HL-60 (cell line): Measurements from ENCODE around the gene SERF2.
"Not testable (repeated sequence)": the region's sequence is repeated elsewhere in the genome, so short reads cannot be mapped to it uniquely, and the experiment has no call there.

Experiments
- DNase-seq, 2 experiments: peaks; one replicate each; pipeline ENCODE4 v3.0.0-alpha.2; 2010 to 2020; ENCODE audit warnings: low read depth in 1 of 2, low spot score in 1 of 2
- H3K27ac ChIP-seq: fragments of 250-450 bp; sonication (Bioruptor Pico); replicated peaks from 2 replicates; pipeline ENCODE4 v1.5.1; 2020; ENCODE audit warnings: mild to moderate bottlenecking, moderate library complexity
- H3K27me3 ChIP-seq: fragments of 250-450 bp; sonication (Bioruptor Pico); 2 replicates; pipeline ENCODE4 v1.5.1; 2021; ENCODE audit warnings: mild to moderate bottlenecking, moderate library complexity; ENCODE audit not compliant: insufficient read depth, poor library complexity, severe bottlenecking
- H3K4me3 ChIP-seq: replicated peaks from 2 replicates; pipeline ENCODE4 v1.5.1; 2011; ENCODE audit warnings: mild to moderate bottlenecking, control low read depth, low read length; ENCODE audit not compliant: insufficient read depth
- GABPA ChIP-seq: IDR thresholded peaks from 2 replicates; pipeline ENCODE4 v1.6.1; 2012; ENCODE audit warnings: low read depth
- POLR2AphosphoS5 ChIP-seq: IDR thresholded peaks from 2 replicates; pipeline ENCODE4 v1.6.1; 2012; ENCODE audit warnings: low read depth
- SPI1 ChIP-seq: IDR thresholded peaks from 2 replicates; pipeline ENCODE4 v1.6.1; 2012; ENCODE audit warnings: low read depth, mild to moderate bottlenecking, borderline replicate concordance
- long read RNA-seq: library from polyadenylated mRNA; unstranded; transcript quantifications from one replicate; pipeline ENCODE4 v2.0.0, GENCODE V29; 2020
- TF ChIP-seq, protein P1 (sequence below): IDR thresholded peaks from one replicate; pipeline ENCODE4 v1.5.1; 2011; ENCODE audit warnings: low read length, control low read depth, inconsistent platforms; ENCODE audit not compliant: insufficient read depth
- TF ChIP-seq, protein P2 (sequence below): IDR thresholded peaks from 2 replicates; pipeline ENCODE4 v1.6.1; 2012; ENCODE audit warnings: low read depth; ENCODE audit not compliant: insufficient replicate concordance

The SERF2 gene
- long read RNA-seq, transcript SERF2-212 (4 exons, 2,099 nt): minor isoform, 6 of 174 reads
- long read RNA-seq, transcript SERF2-216 (2 exons, 1,030 nt): minor isoform, 16 of 174 reads
- long read RNA-seq, transcript SERF2-203 (5 exons, 1,931 nt): minor isoform, 6 of 174 reads
- long read RNA-seq, transcript SERF2-201 (3 exons, 1,537 nt): major isoform, 113 of 174 reads
- long read RNA-seq, partial matches to known transcripts: 3 of 174 reads
- long read RNA-seq, other reads (novel, unspliced or antisense): 22 of 174 reads

DNA sequence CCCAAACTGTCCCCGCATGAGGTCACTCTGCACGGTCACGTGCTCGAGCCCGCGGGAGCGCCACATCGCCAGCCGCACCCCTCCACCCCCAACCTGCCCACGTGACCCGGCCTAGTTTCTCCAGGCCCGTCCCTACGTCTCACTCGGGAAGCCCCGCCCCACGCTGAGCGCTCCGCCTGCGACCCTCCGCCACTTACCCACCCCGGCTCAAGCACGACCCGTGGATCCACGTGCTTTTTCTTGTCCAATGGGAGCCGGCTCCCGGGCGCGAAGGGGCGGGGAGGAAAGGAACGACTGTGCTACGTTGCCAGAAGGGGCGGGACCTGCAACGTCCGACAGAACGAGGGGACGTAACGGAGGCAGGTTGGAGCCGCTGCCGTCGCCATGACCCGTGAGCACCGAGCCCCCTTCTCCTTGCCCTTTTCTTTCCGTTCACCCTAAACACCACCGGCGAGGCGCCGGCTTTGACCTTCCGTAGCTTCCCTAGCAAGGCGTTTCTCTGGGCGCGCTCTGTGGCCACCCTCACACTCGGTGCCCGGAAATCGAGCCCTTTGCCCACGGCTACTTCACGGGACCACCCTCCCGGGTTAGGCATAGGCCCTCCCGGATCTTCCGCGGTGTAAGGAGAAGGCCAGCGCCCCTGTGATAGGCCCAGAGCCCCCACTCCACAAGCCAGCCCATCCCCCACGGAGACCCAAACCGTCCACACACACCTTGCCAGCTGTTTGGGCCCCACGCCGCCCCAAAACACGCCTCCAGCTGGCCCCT is at the start of gene SERF2:
Gene SERF2, plus strand, starts transcription at position 328 of the 768 bp plus-strand sequence. Its CDS starts 57 bp downstream, at position 385.
- peak; percentile 99 to 100 for DNase-seq
- peak within 1 kb of the TSS; percentile 96 for H3K27ac ChIP-seq
- H3K4me3 ChIP-seq: peak within 1 kb of the TSS; percentile 94
- TF ChIP-seq POLR2AphosphoS5: peak; percentile 97
- TF ChIP-seq SPI1: no peak
- H3K27me3 ChIP-seq: no peaks in the 10 kb centered on the region

DNA sequence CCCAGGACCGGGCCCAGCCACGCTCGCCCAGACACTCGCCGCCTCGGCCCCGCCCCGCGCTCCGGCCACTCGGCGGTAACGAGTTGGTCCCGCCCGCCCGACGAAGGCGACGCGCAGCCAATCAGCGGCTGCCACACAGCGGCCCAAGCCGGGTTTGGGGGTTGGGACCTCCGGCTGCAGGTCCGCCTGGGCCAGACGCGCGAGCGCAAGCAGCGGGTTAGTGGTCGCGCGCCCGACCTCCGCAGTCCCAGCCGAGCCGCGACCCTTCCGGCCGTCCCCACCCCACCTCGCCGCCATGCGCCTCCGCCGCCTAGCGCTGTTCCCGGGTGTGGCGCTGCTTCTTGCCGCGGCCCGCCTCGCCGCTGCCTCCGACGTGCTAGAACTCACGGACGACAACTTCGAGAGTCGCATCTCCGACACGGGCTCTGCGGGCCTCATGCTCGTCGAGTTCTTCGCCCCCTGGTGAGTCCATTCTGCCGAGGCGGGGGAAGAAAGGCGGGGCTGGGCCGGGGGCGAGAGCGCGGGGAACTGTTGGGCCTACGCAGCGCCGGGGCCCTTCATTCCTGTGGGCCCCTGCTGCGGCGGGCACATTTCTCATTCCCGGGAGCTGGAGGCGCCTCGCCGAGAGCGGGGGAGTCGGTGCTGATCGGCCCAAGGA is 45.7 kb upstream of the SERF2 start, which contains the start of gene PDIA3:
Gene PDIA3, plus strand, starts transcription at position 194 of the 658 bp plus-strand sequence. Its CDS starts 102 bp downstream, at position 296.
- H3K4me3 ChIP-seq: peak within 1 kb of the TSS; percentile 81
- TF ChIP-seq POLR2AphosphoS5: peak; percentile 92
- DNase-seq: peak; percentile 87 to 89
- H3K27ac ChIP-seq: peak within 1 kb of the TSS; percentile 97
- H3K27me3 ChIP-seq: not testable (repeated sequence)

DNA sequence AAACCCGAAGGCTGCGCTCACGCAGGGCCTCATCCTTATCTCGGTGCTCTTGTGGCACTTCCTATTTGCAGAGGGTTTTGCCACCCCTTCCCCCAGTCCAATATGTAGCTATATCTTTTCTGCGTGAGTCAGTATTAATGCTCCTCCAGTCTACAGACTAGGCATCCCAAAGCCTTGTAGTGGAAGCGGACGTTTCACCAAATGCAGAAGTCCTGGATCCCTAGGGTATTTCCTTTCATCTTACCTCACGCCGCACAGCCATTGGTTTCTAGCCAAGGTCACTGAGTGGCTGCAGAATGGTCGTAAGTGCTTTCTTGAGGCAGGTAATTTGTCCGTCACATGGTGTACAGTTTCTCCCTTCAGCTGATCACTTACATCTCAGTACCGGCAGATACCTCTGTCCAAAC is 45.2 kb upstream of the SERF2 start:
- H3K27ac ChIP-seq: peak overlapping the region; percentile 97
- peak overlapping the region; percentile 81 for H3K4me3 ChIP-seq
- DNase-seq: peak in 1 of 2 experiments; percentile 58
- H3K27me3 ChIP-seq: not testable (repeated sequence)
- TF ChIP-seq SPI1: peak; percentile 51; the same call in 1 of the 2 replicates

DNA sequence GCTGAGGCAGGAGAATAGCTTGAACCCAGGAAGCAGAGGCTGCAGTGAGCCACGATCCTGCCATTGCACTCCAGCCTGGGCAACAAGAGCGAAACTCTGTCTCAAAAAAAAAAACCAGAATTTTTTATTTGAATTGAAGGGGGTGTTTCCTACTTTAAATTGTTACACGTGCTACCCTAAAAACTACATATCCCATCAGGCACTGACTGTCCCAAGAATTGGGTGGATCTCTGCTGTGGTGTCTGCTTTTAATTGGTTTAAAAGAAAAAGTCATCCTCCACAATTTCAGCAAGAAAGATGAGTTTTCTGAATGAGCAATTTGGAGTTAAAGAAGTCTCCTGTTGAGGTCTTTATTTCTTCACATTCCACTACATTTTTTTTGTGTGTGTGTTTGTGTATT is 43.7 kb upstream of the SERF2 start:
- DNase-seq: no peak
- TF ChIP-seq, protein P1, sequence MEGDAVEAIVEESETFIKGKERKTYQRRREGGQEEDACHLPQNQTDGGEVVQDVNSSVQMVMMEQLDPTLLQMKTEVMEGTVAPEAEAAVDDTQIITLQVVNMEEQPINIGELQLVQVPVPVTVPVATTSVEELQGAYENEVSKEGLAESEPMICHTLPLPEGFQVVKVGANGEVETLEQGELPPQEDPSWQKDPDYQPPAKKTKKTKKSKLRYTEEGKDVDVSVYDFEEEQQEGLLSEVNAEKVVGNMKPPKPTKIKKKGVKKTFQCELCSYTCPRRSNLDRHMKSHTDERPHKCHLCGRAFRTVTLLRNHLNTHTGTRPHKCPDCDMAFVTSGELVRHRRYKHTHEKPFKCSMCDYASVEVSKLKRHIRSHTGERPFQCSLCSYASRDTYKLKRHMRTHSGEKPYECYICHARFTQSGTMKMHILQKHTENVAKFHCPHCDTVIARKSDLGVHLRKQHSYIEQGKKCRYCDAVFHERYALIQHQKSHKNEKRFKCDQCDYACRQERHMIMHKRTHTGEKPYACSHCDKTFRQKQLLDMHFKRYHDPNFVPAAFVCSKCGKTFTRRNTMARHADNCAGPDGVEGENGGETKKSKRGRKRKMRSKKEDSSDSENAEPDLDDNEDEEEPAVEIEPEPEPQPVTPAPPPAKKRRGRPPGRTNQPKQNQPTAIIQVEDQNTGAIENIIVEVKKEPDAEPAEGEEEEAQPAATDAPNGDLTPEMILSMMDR: no peak
- no peak for TF ChIP-seq POLR2AphosphoS5
- TF ChIP-seq SPI1: no peak
- TF ChIP-seq, protein P2, sequence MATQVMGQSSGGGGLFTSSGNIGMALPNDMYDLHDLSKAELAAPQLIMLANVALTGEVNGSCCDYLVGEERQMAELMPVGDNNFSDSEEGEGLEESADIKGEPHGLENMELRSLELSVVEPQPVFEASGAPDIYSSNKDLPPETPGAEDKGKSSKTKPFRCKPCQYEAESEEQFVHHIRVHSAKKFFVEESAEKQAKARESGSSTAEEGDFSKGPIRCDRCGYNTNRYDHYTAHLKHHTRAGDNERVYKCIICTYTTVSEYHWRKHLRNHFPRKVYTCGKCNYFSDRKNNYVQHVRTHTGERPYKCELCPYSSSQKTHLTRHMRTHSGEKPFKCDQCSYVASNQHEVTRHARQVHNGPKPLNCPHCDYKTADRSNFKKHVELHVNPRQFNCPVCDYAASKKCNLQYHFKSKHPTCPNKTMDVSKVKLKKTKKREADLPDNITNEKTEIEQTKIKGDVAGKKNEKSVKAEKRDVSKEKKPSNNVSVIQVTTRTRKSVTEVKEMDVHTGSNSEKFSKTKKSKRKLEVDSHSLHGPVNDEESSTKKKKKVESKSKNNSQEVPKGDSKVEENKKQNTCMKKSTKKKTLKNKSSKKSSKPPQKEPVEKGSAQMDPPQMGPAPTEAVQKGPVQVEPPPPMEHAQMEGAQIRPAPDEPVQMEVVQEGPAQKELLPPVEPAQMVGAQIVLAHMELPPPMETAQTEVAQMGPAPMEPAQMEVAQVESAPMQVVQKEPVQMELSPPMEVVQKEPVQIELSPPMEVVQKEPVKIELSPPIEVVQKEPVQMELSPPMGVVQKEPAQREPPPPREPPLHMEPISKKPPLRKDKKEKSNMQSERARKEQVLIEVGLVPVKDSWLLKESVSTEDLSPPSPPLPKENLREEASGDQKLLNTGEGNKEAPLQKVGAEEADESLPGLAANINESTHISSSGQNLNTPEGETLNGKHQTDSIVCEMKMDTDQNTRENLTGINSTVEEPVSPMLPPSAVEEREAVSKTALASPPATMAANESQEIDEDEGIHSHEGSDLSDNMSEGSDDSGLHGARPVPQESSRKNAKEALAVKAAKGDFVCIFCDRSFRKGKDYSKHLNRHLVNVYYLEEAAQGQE: no peak
- TF ChIP-seq GABPA: no peak
- Histone ChIP-seq H3K27me3 (no peaks in the 10 kb centered on the region), H3K4me3 (peak overlapping the region; percentile 81), H3K27ac (no peak overlapping the region)

DNA sequence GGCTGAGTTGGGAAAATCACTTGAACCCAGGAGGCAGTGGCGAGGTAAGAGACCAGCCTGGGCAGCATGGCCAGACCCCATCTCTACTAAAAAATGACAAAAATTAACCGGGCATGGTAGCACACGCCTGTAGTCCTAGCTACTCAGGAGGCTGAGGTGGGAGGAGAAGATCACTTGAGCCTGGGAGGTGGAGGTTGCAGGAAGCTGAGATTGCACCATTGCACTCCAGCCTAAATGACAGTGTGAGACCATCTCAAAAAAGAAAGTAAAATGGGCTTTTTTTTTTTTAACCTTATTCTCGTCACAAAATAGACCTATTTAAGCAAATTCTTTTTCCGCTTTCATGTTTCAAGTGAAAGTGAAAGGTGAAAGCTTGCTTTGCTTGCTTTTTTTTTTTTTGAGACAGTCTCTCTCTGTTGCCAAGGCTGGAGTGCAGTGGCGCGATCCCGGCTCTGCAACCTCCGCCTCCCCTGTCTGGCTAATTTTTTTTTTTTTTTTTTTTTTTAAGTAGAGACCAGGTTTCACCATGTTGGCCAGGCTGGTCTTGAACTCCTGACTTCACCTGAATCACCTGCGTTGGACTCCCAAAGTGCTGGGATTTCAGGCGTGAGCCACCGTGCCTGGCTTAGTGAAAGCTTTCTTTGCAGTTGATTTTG is 42.3 kb upstream of the SERF2 start:
- TF ChIP-seq GABPA (no peak), POLR2AphosphoS5 (no peak), SPI1 (no peak)
- TF ChIP-seq, protein P1: no peak
- TF ChIP-seq, protein P2: no peak
- DNase-seq: peak in 1 of 2 experiments; percentile 7
- Histone ChIP-seq H3K27me3 (no peaks in the 10 kb centered on the region), H3K4me3 (no peak overlapping the region), H3K27ac (no peak overlapping the region)
